Upper lobe of left lung (tissue), 4 donors: Measurements from ENCODE around the gene SLC6A6.

Source experiments
- CTCF ChIP-seq, 6 experiments: fragments of 450-650 bp in 4 of 6; fragments of 200-600 bp in 2 of 6; sonication (generic) in 2 of 6; IDR thresholded peaks; one replicate each; pipeline ENCODE4 v1.5.1; 2016 to 2019; ENCODE audit warnings: antibody characterized with exemption in 6 of 6
- EP300 ChIP-seq, 4 donors: sonication (generic); formaldehyde crosslinking; IDR thresholded peaks; one replicate each; pipeline ENCODE4 v1.5.1; 2017; ENCODE audit warnings: antibody characterized with exemption in 4 of 4, control low read depth in 2 of 4
- POLR2A ChIP-seq, 4 donors: fragments of 450-650 bp; IDR thresholded peaks; one replicate each; pipeline ENCODE4 v1.5.1; 2016 to 2017; ENCODE audit warnings: antibody characterized with exemption in 4 of 4, mild to moderate bottlenecking in 2 of 4

- TF ChIP-seq CTCF (IDR thresholded peaks at IDR 0.05) (peak; percentile 79 to 93 (median 90)), EP300 (IDR thresholded peaks at IDR 0.05) (no peak), POLR2A (IDR thresholded peaks at IDR 0.05) (no peak)
Measured at GRCh38 chr3:14467814-14468620, 65.6 kb downstream of the SLC6A6 start.
